SK-N-SH treated with all-trans-retinoic acid at 6 μM for 48 hours (cell line): ENCODE data around the gene INSYN1.
"Not testable (repeated sequence)": the region's sequence is repeated elsewhere in the genome, so short reads cannot be mapped to it uniquely, and the experiment has no call there.

ENCODE experiments used
- ATAC-seq: fragments of 200-7000 bp; cut with Tn5 transposase; 3 replicates; pipeline ENCODE4 v1.9.1; 2020; ENCODE audit warnings: mild to moderate bottlenecking, moderate library complexity
- ARNTL ChIP-seq: fragments of 450-650 bp; formaldehyde crosslinking; IDR thresholded peaks from 2 replicates; pipeline ENCODE4 v1.5.0; 2020; ENCODE audit warnings: low read depth, mild to moderate bottlenecking, moderate library complexity, borderline replicate concordance
- BACH2 ChIP-seq: fragments of 250-450 bp; sonication (Bioruptor Pico); IDR thresholded peaks from 2 replicates; pipeline ENCODE4 v1.9.0; 2021; ENCODE audit warnings: mild to moderate bottlenecking, borderline replicate concordance
- CREB5 ChIP-seq: fragments of 250-450 bp; sonication (Bioruptor Pico); IDR thresholded peaks from 2 replicates; pipeline ENCODE4 v1.5.1; 2020; ENCODE audit warnings: low read depth, mild to moderate bottlenecking, moderate library complexity
- CSDC2 ChIP-seq: fragments of 250-450 bp; sonication (Bioruptor Pico); IDR thresholded peaks from 2 replicates; pipeline ENCODE4 v1.5.0; 2020; ENCODE audit warnings: mild to moderate bottlenecking, moderate library complexity
- CSRNP3 ChIP-seq: fragments of 250-450 bp; sonication (Bioruptor Pico); IDR thresholded peaks from 2 replicates; pipeline ENCODE4 v1.5.1; 2021; ENCODE audit warnings: mild to moderate bottlenecking, moderate library complexity
- ESRRG ChIP-seq: fragments of 250-450 bp; sonication (Bioruptor Pico); IDR thresholded peaks from 2 replicates; pipeline ENCODE4 v1.6.1; 2021; ENCODE audit warnings: mild to moderate bottlenecking
- GLIS3 ChIP-seq: fragments of 250-450 bp; sonication (Bioruptor Pico); IDR thresholded peaks from 2 replicates; pipeline ENCODE4 v1.5.0; 2020; ENCODE audit warnings: mild to moderate bottlenecking, moderate library complexity
- ISL1 ChIP-seq: fragments of 250-450 bp; sonication (Bioruptor Pico); IDR thresholded peaks from 2 replicates; pipeline ENCODE4 v2.1.2; 2022; ENCODE audit warnings: mild to moderate bottlenecking, moderate library complexity
- OSR1 ChIP-seq: fragments of 250-450 bp; sonication (Bioruptor Pico); IDR thresholded peaks from 2 replicates; pipeline ENCODE4 v1.8.0; 2022; ENCODE audit warnings: moderate library complexity, mild to moderate bottlenecking, inconsistent platforms
- POU6F1 ChIP-seq: fragments of 250-450 bp; sonication (Bioruptor Pico); IDR thresholded peaks from 2 replicates; pipeline ENCODE4 v1.8.0; 2021; ENCODE audit warnings: low read depth, mild to moderate bottlenecking, moderate library complexity, borderline replicate concordance
- PPARA ChIP-seq: fragments of 250-450 bp; sonication (Bioruptor Pico); IDR thresholded peaks from 2 replicates; pipeline ENCODE4 v1.5.0; 2020; ENCODE audit warnings: mild to moderate bottlenecking, borderline replicate concordance
- RARB ChIP-seq: fragments of 250-450 bp; sonication (Bioruptor Pico); IDR thresholded peaks from 2 replicates; pipeline ENCODE4 v1.8.0; 2021; ENCODE audit warnings: mild to moderate bottlenecking, moderate library complexity
- SNAI2 ChIP-seq: fragments of 250-450 bp; sonication (Bioruptor Pico); IDR thresholded peaks from 2 replicates; pipeline ENCODE4 v1.5.0; 2020; ENCODE audit warnings: mild to moderate bottlenecking, moderate library complexity
- TCF4 ChIP-seq: fragments of 250-450 bp; sonication (Bioruptor Pico); IDR thresholded peaks from 2 replicates; pipeline ENCODE4 v1.8.0; 2021; ENCODE audit warnings: mild to moderate bottlenecking, moderate library complexity, borderline replicate concordance
- TOX ChIP-seq: fragments of 250-450 bp; sonication (Bioruptor Pico); IDR thresholded peaks from 2 replicates; pipeline ENCODE4 v1.8.0; 2021; ENCODE audit warnings: mild to moderate bottlenecking, moderate library complexity, borderline replicate concordance
- TSHZ2 ChIP-seq: fragments of 250-450 bp; sonication (Bioruptor Pico); IDR thresholded peaks from 2 replicates; pipeline ENCODE4 v1.5.0; 2020; ENCODE audit warnings: mild to moderate bottlenecking, moderate library complexity
- ZC3H10 ChIP-seq: fragments of 250-450 bp; sonication (Bioruptor Pico); IDR thresholded peaks from 2 replicates; pipeline ENCODE4 v1.5.1; 2021; ENCODE audit warnings: mild to moderate bottlenecking, moderate library complexity
- ZFP3 ChIP-seq: fragments of 250-450 bp; sonication (Bioruptor Pico); IDR thresholded peaks from 2 replicates; pipeline ENCODE4 v1.5.0; 2020; ENCODE audit warnings: mild to moderate bottlenecking, moderate library complexity
- ZNF565 ChIP-seq: fragments of 450-650 bp; formaldehyde crosslinking; conservative IDR thresholded peaks from 2 replicates; pipeline ENCODE4 v1.5.0; 2020; ENCODE audit warnings: low read depth, mild to moderate bottlenecking, moderate library complexity
- ZNF70 ChIP-seq: fragments of 450-650 bp; formaldehyde crosslinking; IDR thresholded peaks from 2 replicates; pipeline ENCODE4 v1.5.0; 2020; ENCODE audit warnings: mild to moderate bottlenecking, moderate library complexity
- ZNF8 ChIP-seq: fragments of 450-650 bp; formaldehyde crosslinking; IDR thresholded peaks from 2 replicates; pipeline ENCODE4 v1.5.0; 2020; ENCODE audit warnings: mild to moderate bottlenecking, moderate library complexity

The INSYN1 gene

GRCh38 chr15:73787621-73788020 lies 34.5 kb upstream of the INSYN1 start (continued):
- TF ChIP-seq CREB5 (CRISPR knock-in tag) (no peak), CSRNP3 (CRISPR knock-in tag) (no peak), SNAI2 (no peak)

GRCh38 chr15:73786538-73786937 lies 33.4 kb upstream of the INSYN1 start:
- ATAC-seq: no peak
- TF ChIP-seq SNAI2 (no peak), TCF4 (CRISPR knock-in tag) (no peak), ISL1 (CRISPR knock-in tag) (no peak), CREB5 (CRISPR knock-in tag) (no peak), BACH2 (CRISPR knock-in tag) (no peak), CSRNP3 (CRISPR knock-in tag) (no peak), ZNF565 (CRISPR knock-in tag) (no peak), TOX (no peak), ZNF8 (CRISPR knock-in tag) (no peak), ZFP3 (CRISPR knock-in tag) (no peak), CSDC2 (no peak), GLIS3 (no peak), ZC3H10 (CRISPR knock-in tag) (no peak), ESRRG (CRISPR knock-in tag) (no peak), OSR1 (CRISPR knock-in tag) (no peak), TSHZ2 (CRISPR knock-in tag) (no peak), PPARA (CRISPR knock-in tag) (no peak), ZNF70 (CRISPR knock-in tag) (no peak)

- not testable (repeated sequence) for ATAC-seq
These were observed 32.3 kb upstream of the INSYN1 start for GRCh38 chr15:73785256-73786014.

GRCh38 chr15:73784291-73784690 lies 31.1 kb upstream of the INSYN1 start:
- ATAC-seq: no peak
- TF ChIP-seq TSHZ2 (CRISPR knock-in tag): no peak
- TF ChIP-seq RARB: no peak
- no peak for TF ChIP-seq SNAI2
- TF ChIP-seq ZNF8 (CRISPR knock-in tag): no peak
- TF ChIP-seq PPARA (CRISPR knock-in tag): no peak
- no peak for TF ChIP-seq CREB5 (CRISPR knock-in tag)
- TF ChIP-seq TCF4 (CRISPR knock-in tag): no peak
- TF ChIP-seq POU6F1: no peak
- TF ChIP-seq ARNTL (CRISPR knock-in tag): no peak
- TF ChIP-seq ZNF70 (CRISPR knock-in tag): no peak
- TF ChIP-seq BACH2 (CRISPR knock-in tag): no peak
- no peak for TF ChIP-seq ISL1 (CRISPR knock-in tag)
